Measurements from ENCODE around the gene DUSP22. TPM values are rescaled to one million over a fixed set of nuclear protein-coding genes. Genes with fewer than 3 reads are reported as not detected.

DUSP22 gene
- total RNA-seq, 1 experiment from 2014 or later: 34.8 TPM

- no peak for TF ChIP-seq SIN3A (IDR thresholded peaks at IDR 0.05; ENCODE audit: borderline replicate concordance, insufficient read depth, low read depth, low read length)
- TF ChIP-seq TCF7L2 (IDR thresholded peaks at IDR 0.05; ENCODE audit: low read depth, low read length): no peak
- TF ChIP-seq REST (IDR thresholded peaks at IDR 0.05; ENCODE audit: insufficient read depth in 1 of 2, low read depth in 2 of 2, low read length in 1 of 2): no peak
- no peak for TF ChIP-seq CTCF (IDR thresholded peaks at IDR 0.05)
- TF ChIP-seq POLR2AphosphoS5 (IDR thresholded peaks at IDR 0.05; ENCODE audit: low read depth, low read length): no peak
- Histone ChIP-seq H3K4me3 (ENCODE audit: low read depth in 2 of 2, low read length in 2 of 2) (no peak overlapping the region), H3K9me3 (ENCODE audit: control insufficient read depth, insufficient read depth, low read depth, low read length) (no peaks in the 10 kb centered on the region), H3K27ac (ENCODE audit: low read length) (no peak overlapping the region), H3K36me3 (ENCODE audit: control insufficient read depth, insufficient read depth, low read length) (no peaks in the 10 kb centered on the region), H3K4me1 (ENCODE audit: control insufficient read depth, insufficient read depth, low read length) (no peaks in the 10 kb centered on the region; the same call in 1 of the 2 replicates), H3K27me3 (ENCODE audit: control insufficient read depth, insufficient read depth, low read length) (peaks cover 5% of the 10 kb centered on the region)
- intact Hi-C loops (cut with micrococcal nuclease; ENCODE audit: unreplicated experiment) (no loop called here), in situ Hi-C loops (cut with HindIII; ENCODE audit: low pct_unique_long_range_greater_than_20kb, low sequenced_read_pairs) (no loop called here)
- no peak for DNase-seq (ENCODE audit: low read depth, low spot score)
- ChIA-PET CTCF (no interaction called here), POLR2A (no interaction called here)
- ATAC-seq: no peak
- BruUV-seq (replicated peaks): no TSS peak
Observed at GRCh38 chr6:397056-397455, 104.8 kb downstream of the DUSP22 start.

- Histone ChIP-seq H3K27me3 (ENCODE audit: control insufficient read depth, insufficient read depth, low read length) (peaks cover 5% of the 10 kb centered on the region), H3K36me3 (ENCODE audit: control insufficient read depth, insufficient read depth, low read length) (no peaks in the 10 kb centered on the region), H3K4me1 (ENCODE audit: control insufficient read depth, insufficient read depth, low read length) (no peaks in the 10 kb centered on the region; the same call in 1 of the 2 replicates), H3K4me3 (ENCODE audit: low read depth in 2 of 2, low read length in 2 of 2) (no peak overlapping the region), H3K9me3 (ENCODE audit: control insufficient read depth, insufficient read depth, low read depth, low read length) (no peaks in the 10 kb centered on the region), H3K27ac (ENCODE audit: low read length) (no peak overlapping the region)
- ChIA-PET CTCF (no interaction called here), POLR2A (interaction anchor here (0.5 kb wide), 1 partner anchor 36 kb away, joined by 4 read pairs; no protein-coding TSS in a partner anchor)
- TF ChIP-seq REST (IDR thresholded peaks at IDR 0.05; ENCODE audit: insufficient read depth in 1 of 2, low read depth in 2 of 2, low read length in 1 of 2) (no peak), TCF7L2 (IDR thresholded peaks at IDR 0.05; ENCODE audit: low read depth, low read length) (no peak), CTCF (IDR thresholded peaks at IDR 0.05) (no peak), SIN3A (IDR thresholded peaks at IDR 0.05; ENCODE audit: borderline replicate concordance, insufficient read depth, low read depth, low read length) (no peak), POLR2AphosphoS5 (IDR thresholded peaks at IDR 0.05; ENCODE audit: low read depth, low read length) (no peak)
- intact Hi-C loops (cut with micrococcal nuclease; ENCODE audit: unreplicated experiment) (no loop called here), in situ Hi-C loops (cut with HindIII; ENCODE audit: low pct_unique_long_range_greater_than_20kb, low sequenced_read_pairs) (no loop called here)
- no TSS peak for BruUV-seq (replicated peaks)
- DNase-seq (ENCODE audit: low read depth, low spot score) (no peak), ATAC-seq (no peak)
Observed at GRCh38 chr6:397604-398003, 105.3 kb downstream of the DUSP22 start.
